HG02884 (cell line): Measurements from ENCODE around the gene TOMM20.

Experiments
- ATAC-seq: cut with Tn5 transposase; IDR thresholded peaks from one replicate; pipeline ENCODE4 v1.9.1; 2021; ENCODE audit warnings: mild to moderate bottlenecking, moderate library complexity; ENCODE audit not compliant: unreplicated experiment

TOMM20 gene

DNA sequence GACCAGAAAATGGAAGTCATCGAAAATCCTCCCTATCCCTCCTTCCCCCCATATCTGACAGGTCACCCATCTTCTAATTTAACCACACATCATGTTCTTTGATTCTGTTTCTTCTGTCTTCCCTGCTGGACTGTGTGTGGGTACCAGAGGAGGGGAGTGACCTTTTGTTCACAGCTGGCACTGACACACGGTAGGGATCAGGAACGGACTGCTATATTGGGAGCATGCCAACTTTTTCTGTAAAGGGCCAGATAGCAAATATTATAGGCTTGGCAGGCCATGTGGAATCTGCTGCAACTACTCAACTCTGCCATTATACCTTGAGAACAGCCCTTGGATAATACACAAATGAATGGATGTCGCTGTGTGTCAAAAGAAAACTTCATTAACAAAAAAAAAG lies 7.5 kb upstream of the TOMM20 start:
- ATAC-seq: no peak

DNA sequence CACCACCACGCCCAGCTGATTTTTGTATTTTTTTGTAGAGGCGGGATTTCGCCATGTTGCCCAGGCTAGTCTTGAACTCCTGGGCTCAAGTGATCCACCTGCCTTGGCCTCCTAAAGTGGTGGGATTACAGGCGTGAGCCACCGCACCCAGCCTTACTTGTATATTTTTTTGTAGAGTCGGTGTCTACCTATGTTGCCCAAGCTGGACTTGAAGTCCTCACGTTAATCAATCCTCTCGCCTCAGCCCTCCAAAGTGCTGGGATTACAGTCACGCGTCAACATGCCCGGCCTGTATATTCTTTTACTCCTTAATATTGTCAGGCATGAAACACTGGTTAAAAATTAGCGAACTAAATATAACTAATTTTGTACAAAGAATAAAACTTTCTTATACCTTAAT lies 5.5 kb upstream of the TOMM20 start:
- ATAC-seq: no peak

DNA sequence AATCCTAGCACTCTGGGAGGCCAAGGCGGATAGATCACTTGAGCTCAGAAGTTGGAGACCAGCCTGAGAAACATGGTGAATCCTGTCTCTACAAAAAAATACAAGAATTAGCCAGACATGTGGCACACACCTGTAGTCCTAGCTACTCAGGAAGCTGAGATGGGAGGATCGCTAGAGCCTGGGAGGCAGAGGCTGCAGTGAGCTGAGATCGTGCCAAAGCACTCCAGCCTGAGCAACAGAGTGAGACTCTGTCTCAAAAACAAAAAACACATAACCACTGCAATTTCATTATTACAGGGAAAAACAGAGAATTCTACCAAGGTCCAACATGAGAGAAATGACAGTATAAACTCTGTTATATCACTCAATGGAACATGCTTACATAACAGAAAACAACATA lies 4.4 kb upstream of the TOMM20 start:
- ATAC-seq: no peak

DNA sequence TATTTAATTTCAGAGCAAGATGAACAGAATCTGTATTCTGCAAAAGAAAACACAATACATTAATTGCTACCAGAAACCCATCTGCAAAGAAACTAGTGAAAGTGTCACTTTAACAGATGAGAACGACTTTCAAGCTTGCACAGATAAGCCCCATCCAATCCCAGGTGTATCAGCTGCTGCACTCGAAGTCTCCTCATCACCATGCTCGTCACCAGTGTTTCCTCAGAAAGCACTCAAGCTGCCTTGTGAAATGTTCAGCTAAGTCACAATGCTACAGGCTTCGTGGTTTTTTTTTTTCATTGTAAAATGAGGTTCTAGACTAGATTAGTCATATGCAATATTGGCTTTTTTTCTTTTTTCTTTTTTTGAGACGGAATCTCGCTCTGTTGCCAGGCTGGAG lies 3.3 kb upstream of the TOMM20 start:
- ATAC-seq: no peak

- ATAC-seq: no peak
Measured at GRCh38 chr1:235130766-235131270, 2.2 kb upstream of the TOMM20 start.

GRCh38 chr1:235129774-235130570 lies 1.3 kb upstream of the TOMM20 start:
- ATAC-seq: no peak

GRCh38 chr1:235127732-235128455 lies 743 bp downstream of the TOMM20 start:
- ATAC-seq: no peak

- no peak for ATAC-seq
Measured at GRCh38 chr1:235127203-235127602, 1.4 kb downstream of the TOMM20 start.

- no peak for ATAC-seq
Measured at GRCh38 chr1:235124665-235125064, 4.0 kb downstream of the TOMM20 start.

GRCh38 chr1:235124111-235124510 lies 4.5 kb downstream of the TOMM20 start:
- ATAC-seq: no peak

DNA sequence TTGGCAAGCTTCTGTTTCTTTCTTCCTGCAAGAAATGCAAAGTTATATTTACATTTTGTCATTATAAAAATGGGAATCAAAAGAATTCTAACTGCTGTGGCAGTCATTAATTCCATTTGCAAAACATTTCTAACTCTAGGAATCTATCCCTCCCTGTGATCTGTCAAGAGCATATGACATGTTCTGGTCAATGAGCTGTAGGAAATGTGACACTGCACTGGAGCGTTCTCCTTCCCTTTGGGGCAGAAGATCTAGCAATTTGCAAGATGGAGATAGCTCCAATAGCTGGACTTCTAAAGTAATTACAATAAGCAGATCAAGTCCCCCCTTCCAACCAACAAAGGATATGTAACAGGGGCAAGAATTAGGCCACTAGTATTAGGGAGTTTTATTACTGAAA lies 6.3 kb downstream of the TOMM20 start:
- ATAC-seq: no peak

DNA sequence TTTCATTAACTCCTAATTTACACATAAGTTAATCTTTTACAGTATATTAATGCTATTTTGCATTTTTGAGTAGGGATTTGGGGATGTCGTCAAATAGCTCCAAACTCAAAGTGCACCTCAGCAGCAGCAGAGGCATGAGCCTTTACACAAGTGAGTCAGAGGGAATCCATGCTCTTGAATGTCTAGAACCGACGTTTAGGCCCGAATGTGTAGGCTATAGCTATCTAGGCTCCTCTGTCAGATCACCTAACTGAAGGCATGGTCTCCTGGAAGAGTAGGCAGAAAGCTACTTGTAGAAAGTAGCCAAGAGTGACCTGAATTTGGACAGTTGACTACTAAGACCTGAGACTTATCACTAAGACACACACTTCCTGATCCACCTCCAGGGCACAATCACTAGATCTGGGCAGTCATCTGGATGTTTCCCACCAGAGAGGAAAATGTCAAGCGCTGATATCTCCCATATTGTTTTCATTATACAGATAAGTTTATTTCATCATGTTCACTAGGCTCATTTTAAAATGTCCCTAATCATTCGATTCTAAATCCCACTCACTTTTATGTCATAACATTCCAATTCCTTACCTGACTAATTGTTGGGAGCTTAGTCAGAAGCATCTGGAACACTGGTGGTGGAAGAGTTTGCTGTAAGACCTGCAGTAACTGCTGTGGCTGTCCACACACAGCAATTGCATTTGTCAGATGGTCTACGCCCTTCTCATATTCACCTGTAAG lies 15.3 kb downstream of the TOMM20 start:
- ATAC-seq: no peak

GRCh38 chr1:235112297-235113182 lies 16.1 kb downstream of the TOMM20 start:
- no peak for ATAC-seq

GRCh38 chr1:235111107-235111506 lies 17.5 kb downstream of the TOMM20 start:
- no peak for ATAC-seq

GRCh38 chr1:235108876-235109275 lies 19.8 kb downstream of the TOMM20 start:
- no peak for ATAC-seq

GRCh38 chr1:235108185-235108593 lies 20.4 kb downstream of the TOMM20 start:
- no peak for ATAC-seq

DNA sequence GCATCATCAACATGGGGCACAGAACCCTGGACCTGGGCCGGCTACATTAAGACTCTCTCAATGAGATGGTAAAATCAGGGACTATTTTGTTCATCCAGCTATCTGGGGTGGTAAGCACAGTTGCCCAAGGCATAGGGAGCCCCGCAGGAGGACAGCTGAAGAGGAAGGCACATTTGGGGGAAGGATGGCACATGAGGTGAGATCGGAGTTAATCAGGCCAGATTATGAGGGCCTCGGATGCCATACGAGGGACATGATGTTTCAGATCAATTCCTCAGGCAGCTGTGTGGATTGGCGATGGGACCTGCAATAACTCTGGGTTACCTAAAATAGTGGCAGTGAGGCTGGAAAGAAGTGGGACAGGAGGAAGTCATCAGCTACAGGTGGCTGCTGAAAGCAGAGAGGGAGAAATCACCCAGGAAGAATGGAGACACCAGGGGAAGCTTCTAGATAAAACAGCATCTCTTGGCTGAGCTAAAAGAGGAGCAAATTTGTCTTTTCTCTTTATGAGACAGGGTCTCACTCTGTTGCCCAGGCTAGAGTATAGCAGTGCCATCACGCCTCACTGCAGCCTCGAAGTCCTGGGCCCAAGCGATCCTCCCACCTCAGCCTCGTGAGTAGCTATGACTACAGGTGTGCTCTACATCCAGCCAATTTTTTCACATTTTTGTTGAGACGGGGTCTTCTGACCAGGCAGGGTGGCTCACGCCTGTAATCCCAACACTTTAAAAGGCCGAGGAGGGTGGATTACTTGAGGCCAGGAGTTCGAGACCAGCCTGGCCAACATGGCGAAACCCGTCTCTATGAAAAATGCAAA lies 21.1 kb downstream of the TOMM20 start:
- no peak for ATAC-seq

- ATAC-seq: no peak
Measured at GRCh38 chr1:235106457-235106856, 22.2 kb downstream of the TOMM20 start.
